Measurements from ENCODE around the gene RAB26.
"Not testable (repeated sequence)": the region's sequence is repeated elsewhere in the genome, so short reads cannot be mapped to it uniquely, and the experiment has no call there.

The RAB26 gene

DNA sequence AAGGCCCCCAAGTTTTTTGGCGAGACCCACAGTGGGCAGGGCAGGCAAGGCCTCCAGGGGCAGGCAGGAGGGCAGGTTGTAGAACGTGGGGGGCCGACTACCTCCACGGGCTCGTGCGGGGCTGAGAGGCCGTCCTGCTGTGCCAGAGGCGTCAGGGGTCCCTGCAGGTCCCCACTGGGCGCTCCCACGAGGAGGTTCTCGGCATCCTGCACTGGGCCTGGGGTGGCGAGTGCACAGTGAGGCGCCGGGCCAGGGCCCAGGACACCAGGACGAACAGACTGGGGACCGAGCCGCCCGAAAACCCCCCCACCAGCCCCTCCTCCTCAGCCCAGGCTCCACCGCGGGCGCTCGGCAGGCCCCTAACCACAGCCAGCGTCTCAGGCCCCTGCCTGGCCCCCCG is 32.0 kb upstream of the RAB26 start:
- not testable (repeated sequence) for DNase-seq (ENCODE audit: extremely low read depth in 1 of 2, low read depth in 1 of 2)

GRCh38 chr16:2117341-2117740 is 31.1 kb upstream of the RAB26 start:
- not testable (repeated sequence) for DNase-seq (ENCODE audit: extremely low read depth in 1 of 2, low read depth in 1 of 2)

DNA sequence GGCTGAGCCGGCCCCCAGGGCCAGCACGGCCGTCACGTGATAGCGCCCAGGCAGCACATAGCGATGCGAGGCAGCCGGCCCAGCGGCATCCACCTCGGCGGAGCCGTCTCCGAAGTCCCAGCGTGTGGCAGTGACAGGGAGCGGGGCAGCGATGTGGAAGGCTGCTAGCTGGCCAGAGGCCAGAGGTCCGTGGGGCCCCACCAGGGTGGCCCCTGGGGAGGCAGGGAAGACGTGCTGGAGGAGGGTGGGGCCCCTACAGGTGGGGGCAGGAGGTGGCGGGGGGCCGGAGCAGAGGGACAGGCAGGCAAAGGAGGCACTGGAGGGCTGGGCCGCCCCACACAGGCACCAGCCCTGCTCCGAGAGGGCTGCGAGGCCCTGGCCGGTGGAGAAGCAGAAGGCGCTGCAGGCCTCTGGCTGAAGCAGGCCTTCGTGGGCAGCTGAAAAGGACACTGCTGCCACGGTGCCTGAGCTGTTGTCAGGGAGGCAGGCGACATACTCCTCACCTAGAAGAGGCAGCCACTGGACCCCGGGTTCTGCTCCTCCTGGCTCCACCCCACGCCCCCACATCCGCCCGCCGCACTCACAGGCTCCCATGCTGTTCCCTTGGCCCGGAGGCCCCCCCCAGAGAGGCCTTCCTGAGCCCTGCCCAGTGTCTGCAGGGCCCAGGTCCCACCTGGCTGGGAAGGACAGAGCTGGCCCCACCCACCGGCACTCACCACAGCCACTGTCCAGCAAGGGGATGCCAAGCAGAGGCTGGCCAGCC is 30.3 kb upstream of the RAB26 start:
- DNase-seq (ENCODE audit: extremely low read depth in 1 of 2, low read depth in 1 of 2) = not testable (repeated sequence)

GRCh38 chr16:2121325-2121724 is 27.1 kb upstream of the RAB26 start:
- not testable (repeated sequence) for DNase-seq (ENCODE audit: extremely low read depth in 1 of 2, low read depth in 1 of 2)

- DNase-seq (ENCODE audit: extremely low read depth in 1 of 2, low read depth in 1 of 2) = no peak
These were observed 26.6 kb upstream of the RAB26 start for GRCh38 chr16:2121853-2122252.

DNA sequence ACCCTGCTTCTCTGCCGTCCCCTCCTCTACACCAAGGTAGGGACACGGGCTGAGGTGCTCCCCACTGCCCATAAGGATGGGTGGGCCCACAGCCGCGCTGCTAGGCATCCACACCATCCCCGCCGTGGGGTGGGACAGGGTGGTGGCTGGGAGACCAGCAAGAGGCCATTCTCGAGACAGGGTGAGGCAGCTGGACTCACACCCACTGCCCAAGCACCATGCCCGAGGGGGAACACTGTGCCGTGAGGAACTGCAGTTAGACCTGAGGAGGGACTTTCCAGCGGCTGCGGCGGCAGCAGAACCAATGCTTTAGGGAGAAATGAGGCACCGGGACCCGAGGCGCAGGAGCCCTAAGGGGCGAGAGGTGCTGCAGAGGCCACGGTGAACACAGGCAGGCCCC is 26.0 kb upstream of the RAB26 start:
- no peak for DNase-seq (ENCODE audit: extremely low read depth in 1 of 2, low read depth in 1 of 2)

DNA sequence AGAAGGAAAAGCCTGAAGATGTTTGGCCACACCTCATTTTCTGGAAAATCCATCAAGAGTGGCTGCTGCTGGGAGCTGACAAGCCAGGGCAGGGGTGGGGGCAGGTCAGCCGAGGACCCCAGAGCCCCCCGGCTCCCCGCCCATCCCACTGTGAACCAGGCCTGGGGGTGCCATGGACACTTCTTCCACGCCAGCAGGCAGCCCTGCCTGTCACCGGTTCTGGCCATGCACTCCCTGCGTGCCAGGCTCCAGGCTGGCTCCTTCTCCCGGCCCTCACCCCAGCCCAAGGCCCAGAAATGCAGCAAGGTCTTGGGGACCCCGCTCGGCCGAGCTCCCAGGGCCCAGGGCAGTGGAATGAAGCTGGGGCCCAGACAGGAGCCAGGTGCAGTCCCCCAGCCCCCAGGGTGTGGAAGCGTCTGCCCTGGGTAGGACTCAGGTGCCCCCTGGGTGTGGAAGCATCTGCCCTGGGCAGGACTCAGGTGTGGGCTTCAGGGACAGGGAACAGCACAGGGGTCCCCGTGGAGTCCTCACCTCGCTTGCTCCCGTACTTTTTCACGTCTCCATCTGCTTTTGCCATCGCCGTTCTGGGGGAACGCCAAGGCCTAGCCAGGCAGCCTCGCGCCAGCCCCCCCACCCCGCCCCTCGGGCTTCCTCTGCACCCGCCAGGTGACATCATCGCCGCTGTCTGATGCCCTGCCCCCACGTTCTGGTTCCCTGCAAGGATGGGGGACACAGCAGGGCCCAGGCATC is 25.3 kb upstream of the RAB26 start:
- DNase-seq (ENCODE audit: extremely low read depth in 1 of 2, low read depth in 1 of 2) = not testable (repeated sequence)

DNA sequence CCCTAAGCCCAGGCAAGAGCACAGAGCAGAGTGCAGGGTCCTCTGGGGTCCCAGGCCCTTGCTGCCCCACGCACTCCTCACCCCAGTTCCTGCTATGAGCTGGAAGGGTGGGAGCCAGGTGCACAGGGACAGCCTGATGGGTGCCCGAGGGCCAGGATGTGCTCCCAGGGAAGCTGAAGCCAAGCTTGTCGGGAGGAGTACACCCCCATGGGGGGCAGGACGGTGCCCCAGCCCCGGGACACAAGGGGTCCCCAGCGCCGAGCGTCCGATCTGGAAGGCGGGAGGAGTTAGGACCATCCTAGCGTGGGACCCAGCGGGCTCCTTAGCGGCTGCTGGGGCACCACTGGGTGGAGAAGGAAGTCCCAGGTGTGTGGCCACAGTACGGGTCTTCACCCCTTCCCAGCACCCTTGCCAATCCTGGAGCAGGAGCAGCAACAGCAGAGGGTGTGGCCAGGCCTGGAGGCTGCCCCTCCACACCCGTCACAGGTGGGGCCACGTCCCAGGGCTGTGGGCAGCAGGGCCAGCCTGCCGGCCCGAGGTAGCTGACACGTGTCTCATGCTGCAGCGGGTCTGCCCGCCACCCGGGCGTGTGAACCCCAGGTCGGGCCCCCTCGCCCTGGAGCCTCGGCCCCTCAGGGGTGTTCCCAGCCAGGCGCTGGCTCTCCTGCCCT is 24.6 kb upstream of the RAB26 start:
- DNase-seq (ENCODE audit: extremely low read depth in 1 of 2, low read depth in 1 of 2) = not testable (repeated sequence)

- not testable (repeated sequence) for DNase-seq (ENCODE audit: extremely low read depth in 1 of 2, low read depth in 1 of 2)
These were observed 24.1 kb upstream of the RAB26 start for GRCh38 chr16:2124377-2124693.

GRCh38 chr16:2124694-2125444 is 23.6 kb upstream of the RAB26 start:
- not testable (repeated sequence) for DNase-seq (ENCODE audit: extremely low read depth in 1 of 2, low read depth in 1 of 2)

- DNase-seq (ENCODE audit: extremely low read depth in 1 of 2, low read depth in 1 of 2) = not testable (repeated sequence)
These were observed 22.8 kb upstream of the RAB26 start for GRCh38 chr16:2125609-2126008.

DNA sequence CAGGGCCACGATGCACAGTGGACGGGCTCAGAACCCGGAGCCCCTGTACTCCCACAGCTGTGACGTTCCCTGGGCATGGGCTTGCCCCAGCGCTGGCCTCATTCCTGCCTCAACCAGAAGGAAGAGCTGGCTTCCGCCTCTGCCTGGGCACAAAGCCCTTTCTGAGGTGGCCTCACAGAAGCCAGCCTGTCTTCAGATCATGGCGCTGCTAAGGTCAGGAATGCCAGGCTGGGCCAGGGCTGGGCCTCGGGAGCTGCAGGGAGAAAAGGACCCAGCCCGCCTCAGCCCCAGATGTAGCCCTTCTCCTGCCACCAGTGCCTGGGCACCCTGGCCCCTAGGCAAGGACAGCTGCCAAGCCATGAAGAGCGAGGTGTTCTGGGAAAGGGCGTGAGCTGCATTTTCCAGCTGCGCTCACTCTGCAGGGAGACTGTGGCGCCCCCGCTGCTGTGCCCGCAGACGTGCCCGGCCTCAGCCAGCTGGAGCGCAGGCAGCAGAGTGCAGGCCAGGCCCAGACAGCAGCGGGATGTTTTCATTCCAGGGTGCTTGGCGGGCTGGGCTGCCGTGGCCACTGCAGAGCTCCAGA is 22.2 kb upstream of the RAB26 start:
- not testable (repeated sequence) for DNase-seq (ENCODE audit: extremely low read depth in 1 of 2, low read depth in 1 of 2)

- not testable (repeated sequence) for DNase-seq (ENCODE audit: extremely low read depth in 1 of 2, low read depth in 1 of 2)
These were observed 21.4 kb upstream of the RAB26 start for GRCh38 chr16:2126928-2127556.

GRCh38 chr16:2127630-2128280 is 20.7 kb upstream of the RAB26 start:
- not testable (repeated sequence) for DNase-seq (ENCODE audit: extremely low read depth in 1 of 2, low read depth in 1 of 2)

GRCh38 chr16:2129251-2129650 is 19.2 kb upstream of the RAB26 start:
- not testable (repeated sequence) for DNase-seq (ENCODE audit: extremely low read depth in 1 of 2, low read depth in 1 of 2)

DNA sequence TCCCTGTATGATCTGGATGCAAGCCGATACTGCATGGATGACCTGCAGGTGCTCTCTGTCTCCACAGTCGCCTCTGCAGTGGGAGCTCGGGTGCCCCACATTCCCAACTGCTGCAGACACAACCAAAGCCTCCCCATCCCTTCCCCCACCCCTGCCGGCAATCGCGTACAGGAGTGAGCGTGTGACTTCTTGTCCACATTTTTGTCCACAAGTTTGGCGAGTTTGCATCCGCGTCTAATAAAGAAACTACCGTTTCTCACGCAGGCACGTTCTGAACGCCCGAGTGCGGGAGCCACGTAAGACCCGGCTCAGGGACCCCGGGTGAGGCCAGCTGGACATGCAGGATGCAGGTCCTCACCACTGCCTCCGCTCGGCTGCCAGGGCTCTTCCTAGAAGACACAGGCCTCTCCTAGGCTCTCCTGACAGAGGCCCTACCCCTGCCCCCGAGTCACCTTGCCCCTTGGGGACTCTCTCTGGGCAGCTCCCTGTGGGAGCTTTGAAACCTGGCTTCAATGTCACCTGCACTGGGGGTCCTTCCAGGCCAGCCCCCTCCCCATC is 18.5 kb upstream of the RAB26 start:
- not testable (repeated sequence) for DNase-seq (ENCODE audit: extremely low read depth in 1 of 2, low read depth in 1 of 2)

DNA sequence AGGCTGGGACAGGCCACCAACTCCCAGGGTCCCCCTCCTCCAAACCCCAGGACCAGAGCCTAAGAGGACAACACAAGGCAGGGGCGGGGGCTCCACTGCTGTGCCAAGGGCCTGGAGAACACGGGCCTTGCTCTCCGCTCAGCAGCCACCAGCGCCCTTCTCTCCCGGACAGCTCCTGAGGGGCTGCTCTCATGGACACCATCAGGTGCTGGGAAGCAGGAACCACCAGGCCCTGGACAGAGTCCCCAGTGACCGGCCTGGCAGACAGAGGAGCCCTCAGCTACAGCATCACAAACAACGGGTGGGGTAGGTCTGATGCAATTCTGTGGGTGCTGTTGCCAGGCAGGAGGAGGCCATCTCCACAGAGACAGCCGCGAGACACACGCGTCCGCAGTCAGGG is 14.6 kb upstream of the RAB26 start:
- not testable (repeated sequence) for DNase-seq (ENCODE audit: extremely low read depth in 1 of 2, low read depth in 1 of 2)

DNA sequence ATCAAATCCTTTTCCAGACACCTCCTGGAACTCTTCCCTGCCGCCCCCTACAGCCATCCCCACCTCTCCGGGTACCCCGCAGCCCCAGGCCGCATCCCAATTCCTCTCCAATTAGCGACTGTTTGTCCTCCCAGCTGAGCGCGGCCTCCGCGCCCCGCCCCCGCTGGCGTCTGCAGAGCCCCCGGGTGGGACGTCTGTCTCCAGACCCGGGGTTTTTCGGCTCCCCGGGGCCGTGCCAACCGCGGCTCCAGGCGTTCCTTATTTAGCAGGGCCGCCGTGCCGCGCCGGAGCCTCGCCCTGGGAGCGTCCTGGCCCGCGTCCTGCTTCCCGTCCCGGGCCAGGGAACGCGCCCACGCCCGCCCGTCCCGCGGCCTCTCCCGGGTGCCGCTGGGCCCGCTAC is 13.4 kb upstream of the RAB26 start:
- not testable (repeated sequence) for DNase-seq (ENCODE audit: extremely low read depth in 1 of 2, low read depth in 1 of 2)

DNA sequence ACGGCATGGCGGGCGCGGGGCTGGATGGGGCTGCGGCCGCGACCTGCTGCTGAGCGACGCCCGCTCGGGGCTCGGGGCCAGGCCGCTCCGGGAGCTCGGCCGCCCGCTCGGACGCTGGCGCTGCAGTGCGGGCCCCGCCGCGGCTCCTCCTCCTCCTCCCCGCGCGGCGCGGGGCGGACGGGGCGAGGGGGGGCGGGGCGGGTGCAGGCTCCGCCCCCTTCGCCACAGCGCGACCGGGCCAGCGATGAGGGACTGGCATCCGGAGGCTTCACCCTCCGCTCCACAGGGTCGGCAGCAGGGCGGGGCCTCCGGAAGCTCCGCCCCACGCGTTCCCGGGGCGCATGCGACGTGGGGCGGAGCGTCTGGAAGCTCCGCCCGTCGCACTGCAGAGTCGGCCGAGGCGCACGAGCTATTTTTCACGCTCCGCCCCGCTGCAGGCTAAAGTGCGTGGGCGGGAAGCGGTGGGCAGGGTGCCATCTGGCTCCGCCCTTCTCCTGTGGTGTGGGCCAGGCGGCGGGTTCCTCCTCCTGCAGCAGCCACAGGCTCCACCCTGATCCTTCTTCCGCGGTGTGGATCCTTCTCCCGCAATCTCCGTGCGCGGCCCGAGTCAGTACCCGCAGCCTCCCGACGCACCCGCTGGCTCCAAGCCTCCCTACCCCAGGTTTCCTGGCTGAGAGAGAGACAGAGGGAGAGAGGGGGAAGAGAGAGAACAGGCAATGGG is 12.5 kb upstream of the RAB26 start, which contains the start of gene PKD1:
Gene PKD1, minus strand, starts transcription at position 129 of the 721 bp plus-strand sequence. CDS start 209 bp downstream, outside the sequence.
- DNase-seq (ENCODE audit: extremely low read depth in 1 of 2, low read depth in 1 of 2) = peak; percentile 95 to 98

All from stimulated activated CD8-positive, alpha-beta memory T cell treated with anti-CD3 and anti-CD28 coated beads, Interleukin-7, amount 100 ng/mL, for 48 hours (primary cell).